ENCODE data around the gene AMIGO3.
"Not testable (repeated sequence)": the region's sequence is repeated elsewhere in the genome, so short reads cannot be mapped to it uniquely, and the experiment has no call there.

Gene AMIGO3

GRCh38 chr3:49719214-49719884 lies at the start of gene AMIGO3:
Gene AMIGO3, minus strand, starts transcription at chr3:49719684. Its CDS starts 219 bp downstream, at chr3:49719465.
- peak; percentile 90 for DNase-seq

GRCh38 chr3:49763981-49764380 lies 44.5 kb upstream of the AMIGO3 start:
- no peak for DNase-seq

- no peak for DNase-seq
Measured at GRCh38 chr3:49761661-49762060, 42.2 kb upstream of the AMIGO3 start.

- DNase-seq = no peak
Measured at GRCh38 chr3:49759226-49759625, 39.7 kb upstream of the AMIGO3 start.

GRCh38 chr3:49757197-49757596 lies 37.7 kb upstream of the AMIGO3 start:
- no peak for DNase-seq

GRCh38 chr3:49756036-49756435 lies 36.6 kb upstream of the AMIGO3 start:
- DNase-seq = no peak

- no peak for DNase-seq
Measured at GRCh38 chr3:49754536-49754935, 35.1 kb upstream of the AMIGO3 start.

- no peak for DNase-seq
Measured at GRCh38 chr3:49751501-49751900, 32.0 kb upstream of the AMIGO3 start.

GRCh38 chr3:49750056-49750455 lies 30.6 kb upstream of the AMIGO3 start:
- no peak for DNase-seq

GRCh38 chr3:49748874-49749273 lies 29.4 kb upstream of the AMIGO3 start:
- DNase-seq = not testable (repeated sequence)

GRCh38 chr3:49747792-49748480 lies 28.5 kb upstream of the AMIGO3 start:
- DNase-seq = no peak

GRCh38 chr3:49745986-49746385 lies 26.5 kb upstream of the AMIGO3 start:
- DNase-seq = no peak

GRCh38 chr3:49740427-49740826 lies 20.9 kb upstream of the AMIGO3 start:
- DNase-seq = no peak

- no peak for DNase-seq
Measured at GRCh38 chr3:49738067-49738713, 18.7 kb upstream of the AMIGO3 start.

- no peak for DNase-seq
Measured at GRCh38 chr3:49734752-49735151, 15.3 kb upstream of the AMIGO3 start.

- DNase-seq = no peak
Measured at GRCh38 chr3:49733551-49733950, 14.1 kb upstream of the AMIGO3 start.

GRCh38 chr3:49732597-49732996 lies 13.1 kb upstream of the AMIGO3 start:
- no peak for DNase-seq

- no peak for DNase-seq
Measured at GRCh38 chr3:49729966-49730609, 10.6 kb upstream of the AMIGO3 start.

GRCh38 chr3:49727924-49728361 lies 8.5 kb upstream of the AMIGO3 start:
- no peak for DNase-seq

GRCh38 chr3:49727154-49727923 lies 7.9 kb upstream of the AMIGO3 start:
- no peak for DNase-seq

GRCh38 chr3:49725906-49726681 lies 6.6 kb upstream of the AMIGO3 start:
- no peak for DNase-seq

GRCh38 chr3:49724586-49724985 lies 5.1 kb upstream of the AMIGO3 start:
- DNase-seq = peak; percentile 27

Data from stimulated activated CD4-positive, alpha-beta T cell treated with anti-CD3 and anti-CD28 coated beads, Interleukin-1b, Interleukin-23, amount 100 ng/mL, for 48 hours (primary cell).